Measurements from ENCODE around the gene FTH1. TPM values are rescaled to one million over a fixed set of nuclear protein-coding genes. Genes with fewer than 3 reads are reported as not detected.
"Not testable (repeated sequence)": the region's sequence is repeated elsewhere in the genome, so short reads cannot be mapped to it uniquely, and the experiment has no call there.

Gene FTH1
- total RNA-seq, 2 donors from 2014 or later = 5,286 to 5,395 TPM

DNA sequence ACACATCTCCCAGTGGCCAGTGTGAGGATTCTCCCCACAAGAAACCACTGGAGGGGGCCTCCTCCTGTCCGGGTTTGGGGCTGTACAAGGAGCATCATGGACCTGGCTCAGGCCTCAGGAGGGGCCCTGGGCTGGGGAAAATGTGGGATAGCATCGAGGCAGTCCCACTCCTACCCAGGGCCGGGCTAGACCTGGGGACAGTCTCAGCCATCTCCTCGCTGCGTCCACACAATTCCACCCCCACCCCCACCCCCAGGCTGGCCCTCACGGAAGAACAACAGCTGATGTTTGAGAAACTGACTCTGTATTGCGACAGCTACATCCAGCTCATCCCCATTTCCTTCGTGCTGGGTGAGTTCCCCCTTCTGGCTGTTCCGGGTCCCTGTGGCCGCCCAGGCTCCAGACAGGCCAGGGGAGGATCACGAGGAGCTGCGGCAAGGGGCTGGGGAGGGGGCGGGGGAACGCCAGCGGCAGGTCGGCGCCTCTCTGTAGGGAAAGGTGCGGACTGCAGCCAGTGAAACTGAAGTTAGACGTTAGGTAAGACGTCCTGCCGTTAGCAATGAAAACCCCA lies 12.5 kb downstream of the FTH1 start:
- TF ChIP-seq, protein P1, sequence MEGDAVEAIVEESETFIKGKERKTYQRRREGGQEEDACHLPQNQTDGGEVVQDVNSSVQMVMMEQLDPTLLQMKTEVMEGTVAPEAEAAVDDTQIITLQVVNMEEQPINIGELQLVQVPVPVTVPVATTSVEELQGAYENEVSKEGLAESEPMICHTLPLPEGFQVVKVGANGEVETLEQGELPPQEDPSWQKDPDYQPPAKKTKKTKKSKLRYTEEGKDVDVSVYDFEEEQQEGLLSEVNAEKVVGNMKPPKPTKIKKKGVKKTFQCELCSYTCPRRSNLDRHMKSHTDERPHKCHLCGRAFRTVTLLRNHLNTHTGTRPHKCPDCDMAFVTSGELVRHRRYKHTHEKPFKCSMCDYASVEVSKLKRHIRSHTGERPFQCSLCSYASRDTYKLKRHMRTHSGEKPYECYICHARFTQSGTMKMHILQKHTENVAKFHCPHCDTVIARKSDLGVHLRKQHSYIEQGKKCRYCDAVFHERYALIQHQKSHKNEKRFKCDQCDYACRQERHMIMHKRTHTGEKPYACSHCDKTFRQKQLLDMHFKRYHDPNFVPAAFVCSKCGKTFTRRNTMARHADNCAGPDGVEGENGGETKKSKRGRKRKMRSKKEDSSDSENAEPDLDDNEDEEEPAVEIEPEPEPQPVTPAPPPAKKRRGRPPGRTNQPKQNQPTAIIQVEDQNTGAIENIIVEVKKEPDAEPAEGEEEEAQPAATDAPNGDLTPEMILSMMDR (IDR thresholded peaks at IDR 0.05) = no peak
- H3K27me3 ChIP-seq = no peaks in the 10 kb centered on the region
- H3K27ac ChIP-seq = peak overlapping the region; percentile 39
- H3K36me3 ChIP-seq = no peaks in the 10 kb centered on the region
- no peaks in the 10 kb centered on the region for H3K9me3 ChIP-seq
- H3K9ac ChIP-seq (ENCODE audit: low read depth in 2 of 2, low read length in 2 of 2) = peak overlapping the region; percentile 19 to 51
- intact Hi-C loops (cut with DNase I) = no loop called here
- H3K4me3 ChIP-seq = peak overlapping the region; percentile 29
- DNase-seq = peak; percentile 48
- peaks cover 6% of the 10 kb centered on the region for H3K4me1 ChIP-seq

GRCh38 chr11:61954106-61954850 lies 13.2 kb downstream of the FTH1 start:
- no peaks in the 10 kb centered on the region for H3K27me3 ChIP-seq
- no peaks in the 10 kb centered on the region for H3K36me3 ChIP-seq
- H3K9me3 ChIP-seq = no peaks in the 10 kb centered on the region
- DNase-seq = no peak
- TF ChIP-seq, protein P1 (IDR thresholded peaks at IDR 0.05) = no peak
- H3K9ac ChIP-seq (ENCODE audit: low read depth in 2 of 2, low read length in 2 of 2) = peak overlapping the region in 1 of 2 donors; percentile 19
- H3K27ac ChIP-seq = peak overlapping the region; percentile 39
- no peak overlapping the region for H3K4me3 ChIP-seq
- H3K4me1 ChIP-seq = peaks cover 6% of the 10 kb centered on the region
- intact Hi-C loops (cut with DNase I) = no loop called here

DNA sequence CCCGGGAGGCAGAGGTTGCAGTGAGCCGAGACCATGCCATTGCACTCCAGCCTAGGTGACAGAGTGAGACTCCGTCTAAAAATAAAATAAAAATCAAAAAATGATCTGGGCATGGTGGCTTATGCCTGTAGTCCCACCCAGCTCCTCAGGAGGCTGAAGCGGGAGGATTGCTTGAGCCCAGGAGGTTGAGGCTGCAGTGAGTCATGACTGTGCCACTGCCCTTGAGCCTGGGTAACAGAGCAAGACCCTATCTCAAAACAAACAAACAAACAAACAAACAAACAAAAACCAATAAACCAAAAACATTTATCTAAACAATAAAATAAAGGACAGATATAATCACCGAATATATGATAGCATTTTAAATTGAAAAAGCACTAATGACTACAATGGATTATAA lies 13.8 kb downstream of the FTH1 start:
- H3K27me3 ChIP-seq; H3K4me3 ChIP-seq; H3K9me3 ChIP-seq; H3K4me1 ChIP-seq; intact Hi-C loops (cut with DNase I); H3K36me3 ChIP-seq; DNase-seq; H3K9ac ChIP-seq (ENCODE audit: low read depth in 2 of 2, low read length in 2 of 2); H3K27ac ChIP-seq: not testable (repeated sequence)

DNA sequence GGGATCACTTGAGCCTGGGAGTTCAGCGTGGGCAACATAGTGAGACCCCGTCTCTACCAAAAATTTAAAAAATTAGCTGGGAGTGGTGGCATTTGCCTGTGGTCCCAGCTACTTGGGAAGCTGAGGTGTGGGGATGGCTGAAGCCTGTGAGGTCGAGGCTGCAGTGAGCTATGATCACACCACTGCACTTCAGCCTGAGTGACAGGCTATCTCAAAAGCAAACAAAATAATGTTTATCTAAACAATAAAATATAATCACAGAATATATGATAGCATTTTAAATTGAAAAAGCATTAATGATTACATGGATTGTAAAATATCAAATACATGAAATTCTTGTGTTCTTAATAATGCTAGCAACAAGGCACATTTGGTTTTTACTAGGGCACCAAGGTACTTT lies 14.6 kb downstream of the FTH1 start:
- DNase-seq = no peak
- intact Hi-C loops (cut with DNase I) = no loop called here
- H3K4me3 ChIP-seq = no peak overlapping the region
- no peaks in the 10 kb centered on the region for H3K27me3 ChIP-seq
- TF ChIP-seq, protein P1 (IDR thresholded peaks at IDR 0.05) = no peak
- no peak overlapping the region for H3K27ac ChIP-seq
- H3K36me3 ChIP-seq = no peaks in the 10 kb centered on the region
- H3K9ac ChIP-seq (ENCODE audit: low read depth in 2 of 2, low read length in 2 of 2) = no peak overlapping the region
- no peaks in the 10 kb centered on the region for H3K9me3 ChIP-seq
- H3K4me1 ChIP-seq = peaks cover 6% of the 10 kb centered on the region

GRCh38 chr11:61951484-61952135 lies 15.8 kb downstream of the FTH1 start:
- Histone ChIP-seq H3K4me1 (peaks cover 6% of the 10 kb centered on the region), H3K27me3 (no peaks in the 10 kb centered on the region), H3K36me3 (no peaks in the 10 kb centered on the region), H3K27ac (no peak overlapping the region), H3K9ac (ENCODE audit: low read depth in 2 of 2, low read length in 2 of 2) (no peak overlapping the region), H3K9me3 (no peaks in the 10 kb centered on the region), H3K4me3 (no peak overlapping the region)
- TF ChIP-seq, protein P1 (IDR thresholded peaks at IDR 0.05) = no peak
- DNase-seq = no peak
- intact Hi-C loops (cut with DNase I) = no loop called here

All from colonic mucosa (tissue), 4 donors.